GM08714 (cell line): ENCODE data around the gene SERINC5.
A peak's percentile ranks its signal among the peaks of the same experiment; 100 is the strongest.

Experiments used
- H3K4me3 ChIP-seq: fragments of 200-500 bp; sonication (Bioruptor generic); 2 replicates; pipeline ENCODE4 v1.5.1; 2014; ENCODE audit warnings: mild to moderate bottlenecking, low read length, inconsistent platforms
- ZNF274 ChIP-seq: IDR thresholded peaks from 2 replicates; pipeline ENCODE4 v1.6.1; 2012; ENCODE audit warnings: mild to moderate bottlenecking, low read depth, low read length

Gene SERINC5

DNA sequence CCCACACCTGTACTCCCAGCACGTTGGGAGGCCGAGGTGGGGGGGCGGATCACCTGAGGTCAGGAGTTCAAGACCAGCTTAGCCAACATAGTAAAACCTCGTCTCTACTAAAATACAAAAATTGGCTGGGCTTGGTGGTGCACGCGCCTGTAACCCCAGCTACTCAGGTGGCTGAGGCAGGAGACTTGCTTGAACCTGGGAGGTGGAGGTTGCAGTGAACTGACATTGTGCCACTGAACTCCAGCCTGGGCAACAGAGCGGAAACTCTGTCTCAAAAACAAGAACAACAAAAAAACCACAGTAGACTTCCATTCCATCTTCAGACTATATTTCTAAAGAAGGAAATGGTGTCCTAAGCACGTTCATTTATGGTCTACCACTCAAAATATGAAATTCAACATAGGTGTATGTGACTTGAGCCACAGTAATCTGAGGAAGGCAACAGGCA lies 14.2 kb upstream of the SERINC5 start:
- TF ChIP-seq ZNF274, result no peak
- H3K4me3 ChIP-seq, result no peak overlapping the region

DNA sequence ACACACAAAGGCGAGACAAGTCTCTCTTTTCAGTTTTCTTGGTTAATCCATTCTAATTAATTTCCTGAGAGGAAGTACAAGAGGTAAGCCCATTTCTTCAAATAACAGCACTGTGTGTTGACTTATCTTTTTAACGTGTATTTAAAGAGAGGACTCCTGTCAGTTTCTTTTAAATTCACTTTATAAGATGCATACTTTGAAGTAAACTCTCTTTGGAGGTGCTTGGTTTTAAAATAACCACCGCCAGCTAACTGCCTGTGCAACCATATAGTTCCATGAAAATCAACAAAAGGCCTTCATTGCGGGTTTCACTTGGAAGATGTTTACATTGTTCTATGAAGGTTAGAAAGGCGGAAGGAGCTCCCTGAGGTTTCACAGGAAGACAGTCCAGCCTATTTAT lies 13.1 kb upstream of the SERINC5 start:
- TF ChIP-seq ZNF274, result no peak
- H3K4me3 ChIP-seq, result no peak overlapping the region

DNA sequence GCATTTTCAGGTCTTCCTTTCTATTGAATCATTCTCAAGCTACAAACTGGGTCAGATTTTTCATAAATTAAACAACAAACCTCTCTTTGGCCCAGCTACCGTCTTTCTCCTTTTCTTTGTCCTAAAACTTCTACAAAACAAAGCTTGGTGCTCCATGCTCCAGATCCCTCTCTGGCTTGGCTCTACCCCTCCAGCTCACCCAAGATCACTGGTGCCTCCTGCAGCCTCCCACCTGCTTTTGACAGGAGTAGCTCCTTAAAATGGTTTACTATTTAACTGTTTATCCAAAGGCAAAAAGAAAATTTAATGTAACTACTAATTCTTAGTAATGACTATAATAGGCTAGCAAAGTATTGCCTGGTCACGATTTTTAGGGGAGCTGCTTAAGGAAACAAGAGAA lies 10.7 kb upstream of the SERINC5 start:
- H3K4me3 ChIP-seq, result no peak overlapping the region
- no peak for TF ChIP-seq ZNF274

DNA sequence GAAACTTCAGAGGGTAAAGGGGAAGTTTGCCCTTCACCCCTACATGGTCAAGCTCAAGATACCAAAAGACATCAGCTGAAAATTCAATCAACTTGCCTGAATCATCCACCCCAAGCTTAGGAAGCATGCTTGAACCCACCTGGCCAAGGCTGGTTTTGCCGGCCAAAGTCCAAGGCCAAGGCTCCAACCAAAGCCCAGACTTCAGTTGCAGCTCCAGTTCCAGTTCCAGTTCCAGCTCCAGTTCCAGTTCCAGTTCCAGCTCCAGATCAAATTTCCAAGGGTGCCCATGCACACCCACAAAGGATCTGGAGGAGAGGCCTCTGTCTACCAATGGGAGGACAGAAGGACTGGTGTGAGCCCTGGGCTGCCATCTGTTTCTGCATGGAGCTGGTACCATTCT lies 4.6 kb upstream of the SERINC5 start:
- no peak for TF ChIP-seq ZNF274

DNA sequence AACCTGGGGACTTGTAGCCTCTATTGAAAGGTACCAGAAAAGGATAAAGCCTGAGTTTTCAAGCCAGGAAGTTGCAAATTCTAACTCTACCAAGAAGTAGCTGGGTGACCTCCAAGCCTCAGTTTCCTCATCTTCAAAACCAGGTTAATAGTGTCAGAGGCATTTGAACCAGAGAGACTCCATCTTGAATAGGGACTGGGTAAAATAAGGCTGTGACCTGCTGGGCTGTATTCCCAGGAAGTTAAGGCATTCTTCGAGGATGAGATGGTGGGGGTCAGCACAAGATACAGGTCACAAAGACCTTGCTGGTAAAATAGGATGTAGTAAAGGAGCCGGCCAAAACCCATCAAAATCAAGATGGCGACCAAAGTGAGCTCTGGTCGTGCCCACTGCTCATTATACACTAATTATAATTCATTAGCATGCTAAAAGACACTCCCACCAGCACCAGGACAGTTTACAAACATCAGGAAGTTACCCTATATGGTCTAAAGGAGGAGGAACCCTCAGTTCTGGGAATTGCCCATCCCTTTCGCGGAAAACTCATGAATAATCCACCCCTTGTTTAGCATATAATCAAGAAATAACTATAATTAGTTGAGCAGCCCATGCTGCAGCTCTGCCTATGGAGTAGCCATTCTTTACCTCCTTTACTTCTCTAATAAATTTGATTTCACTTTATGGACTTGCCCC lies 3.8 kb upstream of the SERINC5 start:
- H3K4me3 ChIP-seq, result no peak overlapping the region
- no peak for TF ChIP-seq ZNF274

More for the DNA sequence above, 4.6 kb upstream of the SERINC5 start:
- H3K4me3 ChIP-seq, result no peak overlapping the region

GRCh38 chr5:80255431-80255810 lies 427 bp downstream of the SERINC5 start:
- TF ChIP-seq ZNF274, result no peak
- peak overlapping the region; percentile 63 for H3K4me3 ChIP-seq

GRCh38 chr5:80254767-80255430 lies 949 bp downstream of the SERINC5 start:
- H3K4me3 ChIP-seq, result peak overlapping the region; percentile 63
- TF ChIP-seq ZNF274, result no peak

- no peak overlapping the region for H3K4me3 ChIP-seq
- TF ChIP-seq ZNF274, result no peak
Measured at GRCh38 chr5:80251636-80252035, 4.2 kb downstream of the SERINC5 start.

DNA sequence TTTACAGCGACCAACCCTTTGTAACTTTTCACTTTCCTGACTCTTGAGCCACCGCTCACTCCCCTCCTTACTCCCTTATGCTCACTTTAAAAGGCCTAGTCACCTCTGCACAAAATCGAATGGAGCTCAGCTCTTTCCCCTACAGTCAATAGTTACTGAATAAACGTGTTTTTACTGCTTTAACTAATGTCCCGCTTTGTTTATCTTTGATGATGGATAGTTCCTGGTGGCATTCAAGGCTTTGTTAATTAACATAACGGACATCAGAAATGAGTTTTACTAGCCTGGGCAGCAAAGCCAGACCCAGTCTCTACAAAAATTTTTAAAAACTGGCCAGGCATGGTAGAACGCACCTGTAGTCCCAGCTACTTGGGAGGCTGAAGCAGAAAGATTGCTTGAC lies 5.0 kb downstream of the SERINC5 start:
- H3K4me3 ChIP-seq, result no peak overlapping the region
- no peak for TF ChIP-seq ZNF274

DNA sequence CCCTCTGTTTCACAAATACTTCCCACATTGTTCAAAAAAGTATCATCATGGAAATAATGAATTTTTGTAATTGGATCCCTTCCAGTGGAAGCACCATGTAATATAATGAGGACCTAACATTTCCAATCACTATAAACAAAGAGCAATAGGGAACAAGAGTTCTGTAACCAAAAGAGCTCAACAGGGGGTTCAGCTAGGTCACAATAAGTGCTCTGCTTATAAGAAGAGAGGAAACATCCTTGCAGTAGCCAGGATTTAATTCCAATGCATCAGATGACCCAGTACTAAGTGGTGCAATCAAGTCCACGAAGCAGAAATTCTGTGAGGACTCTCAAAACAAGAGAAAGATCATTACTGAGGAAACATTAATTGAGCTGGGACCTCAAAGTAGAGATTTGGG lies 5.9 kb downstream of the SERINC5 start:
- no peak overlapping the region for H3K4me3 ChIP-seq
- TF ChIP-seq ZNF274, result no peak

GRCh38 chr5:80248378-80248777 lies 7.5 kb downstream of the SERINC5 start:
- no peak for TF ChIP-seq ZNF274

GRCh38 chr5:80246995-80247729 lies 8.7 kb downstream of the SERINC5 start:
- TF ChIP-seq ZNF274, result no peak
- H3K4me3 ChIP-seq, result no peak overlapping the region; the same call in 1 of the 2 replicates

More at GRCh38 chr5:80248378-80248777, 7.5 kb downstream of the SERINC5 start:
- no peak overlapping the region for H3K4me3 ChIP-seq

DNA sequence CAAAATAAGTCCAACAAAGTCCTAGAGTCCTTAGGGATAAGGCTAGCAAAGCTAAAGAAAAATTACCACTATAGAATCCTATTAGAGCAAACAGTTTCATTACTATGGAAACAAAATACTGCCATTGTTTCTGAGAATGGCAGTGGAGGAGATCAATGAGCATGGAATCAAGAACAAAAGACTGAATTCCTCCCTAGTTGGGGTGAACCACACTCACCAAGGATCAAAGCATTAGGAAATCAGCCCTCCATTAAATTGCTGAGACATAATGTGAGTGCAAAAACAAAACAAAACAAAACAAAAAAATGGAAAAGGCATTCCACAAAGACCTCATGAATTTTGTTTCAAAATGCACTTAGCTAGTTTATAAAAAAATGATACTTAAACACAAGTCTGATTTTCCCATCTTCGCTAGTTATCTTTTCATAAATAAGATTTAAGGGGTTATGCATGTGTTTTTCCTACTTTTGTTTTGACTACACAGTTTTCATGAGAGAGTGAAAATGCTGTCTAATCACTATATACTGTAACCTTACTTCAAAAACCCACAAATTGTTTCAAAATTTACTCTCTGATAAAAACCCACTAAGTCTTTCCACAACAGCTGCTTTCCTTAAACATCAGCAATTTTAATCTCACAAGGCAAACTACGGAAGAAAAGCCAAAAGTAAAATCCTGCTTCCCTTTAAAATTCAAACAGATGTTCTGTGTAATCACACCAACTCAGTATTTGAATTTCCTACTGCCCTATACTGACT lies 9.7 kb downstream of the SERINC5 start:
- TF ChIP-seq ZNF274, result no peak
- no peak overlapping the region for H3K4me3 ChIP-seq

DNA sequence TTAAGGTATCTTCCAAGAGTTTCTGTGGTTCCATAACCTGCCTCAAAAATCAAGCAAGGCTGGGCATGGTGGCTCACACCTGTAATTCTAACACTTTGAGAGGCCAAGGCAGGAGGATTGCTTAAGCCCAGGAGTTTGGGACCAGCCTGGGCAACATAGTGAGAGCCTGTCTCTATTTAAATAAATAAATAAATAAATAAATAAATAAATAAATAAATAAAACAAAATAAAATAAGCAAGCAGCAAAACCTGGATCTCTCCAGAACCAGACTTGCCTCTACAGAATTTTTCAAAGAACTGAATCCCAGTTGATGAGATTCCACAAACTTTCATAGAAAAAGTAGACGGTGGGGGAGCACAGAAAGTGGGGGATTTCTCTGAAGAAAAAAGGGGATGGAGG lies 12.3 kb downstream of the SERINC5 start:
- TF ChIP-seq ZNF274, result no peak
- H3K4me3 ChIP-seq, result no peak overlapping the region
